Uterus (tissue), 2 donors: ENCODE data around the gene IGF2R.

Experiments used
- CTCF ChIP-seq, 4 experiments: fragments of 200-600 bp in 2 of 4; fragments of 450-650 bp in 2 of 4; sonication (generic) in 2 of 4; IDR thresholded peaks; one replicate each; pipeline ENCODE4 v1.5.1; 2016 to 2019; ENCODE audit warnings: antibody characterized with exemption in 4 of 4, mild to moderate bottlenecking in 2 of 4, moderate library complexity in 1 of 4
- POLR2A ChIP-seq, 2 donors: fragments of 450-650 bp; IDR thresholded peaks; one replicate each; pipeline ENCODE4 v1.6.1; 2016; ENCODE audit warnings: antibody characterized with exemption in 2 of 2, mild to moderate bottlenecking in 1 of 2, moderate library complexity in 1 of 2

GRCh38 chr6:160117137-160117536, 148.3 kb downstream of the IGF2R start:
- TF ChIP-seq POLR2A (IDR thresholded peaks at IDR 0.05) (no peak), CTCF (IDR thresholded peaks at IDR 0.05) (no peak)
